ENCODE measurements around the gene BSG. TPM values are rescaled to one million over a fixed set of nuclear protein-coding genes. Genes with fewer than 3 reads are reported as not detected.
A peak's percentile ranks its signal among the peaks of the same experiment; 100 is the strongest.

BSG gene
- total RNA-seq, 1 donor from 2014 or later, result 98.2 TPM

DNA sequence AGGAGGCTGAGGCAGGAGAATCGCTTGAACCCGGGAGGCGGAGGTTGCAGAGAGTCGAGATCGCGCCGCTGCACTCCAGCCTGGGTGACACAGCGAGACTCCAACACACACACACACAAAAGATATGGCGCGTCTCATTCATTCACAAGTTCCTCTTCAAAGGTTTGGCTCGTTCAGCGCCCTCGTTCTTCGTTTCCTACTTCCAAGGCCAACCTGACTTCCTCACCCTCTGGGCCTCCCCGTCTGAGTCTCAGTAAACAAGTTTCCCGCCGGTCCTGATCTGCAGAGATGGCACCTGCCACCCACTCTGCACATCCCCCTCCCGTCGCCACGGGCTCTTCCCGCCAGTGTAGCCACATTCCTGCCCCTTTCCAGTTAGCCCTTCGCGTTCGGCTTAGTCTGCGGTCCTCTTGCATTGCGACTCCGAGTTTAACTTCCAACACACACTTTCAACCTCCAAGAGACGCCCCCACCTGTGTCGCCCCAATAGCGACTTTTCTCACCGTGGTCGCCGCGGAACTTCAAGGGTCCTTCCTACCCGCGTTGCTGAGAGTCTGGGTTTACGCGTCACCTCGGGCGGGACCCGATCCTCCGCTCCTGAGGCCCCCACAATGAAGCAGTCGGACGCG, 1.3 kb upstream of the BSG start:
- DNase-seq (ENCODE audit: low spot score), result no peak
- ATAC-seq, result no peak

DNA sequence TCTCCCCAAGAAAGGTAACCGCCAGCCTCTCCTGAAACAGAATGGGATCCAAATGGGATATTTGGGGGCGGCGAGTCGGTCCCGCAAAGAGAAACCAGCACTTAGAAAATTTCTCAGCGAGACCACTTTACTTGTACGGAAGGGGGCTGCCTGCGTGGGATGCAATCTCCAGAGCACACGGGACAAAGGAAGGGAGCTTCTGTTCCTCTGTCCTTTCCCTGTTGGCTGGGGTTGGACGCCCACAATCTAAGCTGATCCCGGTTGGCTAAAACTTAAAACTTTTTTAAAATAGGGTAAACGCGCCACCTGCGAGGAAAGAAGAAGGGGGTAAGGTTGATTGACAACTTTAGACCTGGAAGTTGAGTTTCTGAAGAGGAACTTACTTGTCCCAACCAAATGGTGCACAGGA, 826 bp upstream of the BSG start:
- ATAC-seq (no peak), DNase-seq (ENCODE audit: low spot score) (no peak)

DNA sequence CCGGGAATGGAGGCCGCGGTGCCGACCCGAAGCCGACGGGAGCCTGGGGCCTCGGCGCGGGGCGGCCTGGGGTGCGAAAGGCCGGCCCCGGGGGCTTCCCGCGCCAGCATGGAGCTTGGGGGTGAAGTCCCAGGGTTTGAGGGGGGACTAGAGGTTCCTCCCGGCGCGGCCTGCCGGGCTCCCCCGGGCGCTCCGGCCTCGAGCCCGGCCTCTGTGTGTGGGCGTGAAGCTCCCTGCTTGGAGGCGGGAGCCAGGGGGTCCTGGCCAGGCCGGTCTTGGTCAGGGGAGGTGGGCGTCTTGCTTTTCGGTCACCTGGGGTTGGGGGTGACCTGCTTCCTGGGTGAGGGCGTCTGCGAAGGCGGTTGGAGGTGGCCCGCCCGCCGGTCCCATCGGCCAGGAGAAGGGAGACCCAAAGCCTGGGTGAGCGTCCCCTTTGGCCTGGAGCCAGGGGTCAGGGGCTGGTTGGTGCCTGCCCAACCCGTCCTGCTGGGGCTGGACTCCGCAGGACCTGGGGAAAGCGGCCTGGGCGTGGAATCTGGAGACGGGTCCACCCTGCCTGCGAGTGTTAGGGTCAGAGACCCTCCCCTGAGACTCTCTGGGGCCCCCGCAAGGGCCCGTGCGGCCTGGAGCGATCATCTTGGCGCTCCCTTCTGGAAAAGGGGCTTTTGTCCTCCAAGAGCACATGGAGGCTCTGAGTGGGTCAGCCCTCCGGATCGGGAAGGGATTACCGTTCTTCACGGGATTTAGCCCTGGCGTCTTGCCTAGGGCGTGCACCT, 535 bp downstream of the BSG start:
- ATAC-seq, result peak; percentile 2
- peak; percentile 74 for DNase-seq (ENCODE audit: low spot score)

DNA sequence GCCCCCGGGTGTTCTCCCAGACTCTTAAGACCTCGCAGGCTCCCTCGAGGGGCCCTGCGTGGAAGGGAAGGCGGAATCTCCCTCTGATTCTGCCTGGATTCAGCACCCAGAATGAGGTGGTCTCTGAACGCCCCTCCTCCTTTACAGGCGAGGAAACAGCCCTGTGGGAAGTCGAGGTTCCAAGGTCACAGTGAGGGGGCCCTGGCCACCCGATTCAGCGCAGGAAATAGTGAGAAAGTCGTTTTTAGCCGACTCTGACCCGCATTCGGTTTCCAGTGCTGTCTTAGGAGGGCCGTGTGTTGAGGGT, 1.1 kb downstream of the BSG start:
- DNase-seq (ENCODE audit: low spot score), result no peak
- no peak for ATAC-seq

DNA sequence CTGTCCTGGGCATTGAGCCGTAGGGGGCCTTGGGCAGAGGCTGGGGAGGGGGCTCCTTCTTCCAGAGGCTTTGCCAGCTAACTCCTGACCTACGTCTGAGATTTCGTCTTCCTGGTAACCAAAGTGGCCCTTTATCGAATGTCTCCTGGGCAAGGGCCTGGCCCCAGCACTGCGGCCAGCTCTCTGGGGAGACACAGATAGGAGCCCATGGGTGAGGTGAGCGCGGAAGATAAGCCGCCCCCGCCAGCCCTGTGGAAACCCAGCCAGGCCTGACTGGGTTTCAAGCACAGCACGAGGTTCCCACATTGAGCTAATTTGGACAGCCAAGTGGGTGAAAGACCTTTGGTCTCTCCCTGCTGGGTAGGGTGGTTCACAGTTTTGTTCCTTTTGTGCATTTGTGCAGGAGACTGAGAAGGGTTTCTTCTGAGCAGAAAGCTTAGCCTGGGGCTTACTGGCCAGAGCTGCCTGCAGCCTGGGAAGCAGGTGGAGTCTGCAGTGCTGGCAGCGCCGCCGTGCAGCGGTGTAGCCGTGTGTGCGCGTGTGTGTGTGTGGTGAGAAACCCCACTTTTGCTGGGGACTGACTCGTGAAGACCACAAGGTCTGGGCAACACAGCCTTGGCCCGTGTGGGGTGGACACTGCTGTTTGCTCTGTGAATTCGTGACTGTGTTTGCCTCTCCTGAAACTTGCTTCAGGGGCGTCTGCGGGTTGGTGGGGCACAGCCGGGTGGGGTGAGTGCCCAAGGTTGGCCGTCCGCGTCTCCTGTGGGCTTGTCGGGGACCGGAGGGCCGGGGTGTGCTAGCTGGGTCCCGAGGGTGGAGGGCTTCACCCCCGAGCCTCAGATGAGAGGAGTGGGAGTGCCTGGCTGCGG, 2.5 kb downstream of the BSG start:
- DNase-seq (ENCODE audit: low spot score) (peak; percentile 81), ATAC-seq (peak; percentile 66)

DNA sequence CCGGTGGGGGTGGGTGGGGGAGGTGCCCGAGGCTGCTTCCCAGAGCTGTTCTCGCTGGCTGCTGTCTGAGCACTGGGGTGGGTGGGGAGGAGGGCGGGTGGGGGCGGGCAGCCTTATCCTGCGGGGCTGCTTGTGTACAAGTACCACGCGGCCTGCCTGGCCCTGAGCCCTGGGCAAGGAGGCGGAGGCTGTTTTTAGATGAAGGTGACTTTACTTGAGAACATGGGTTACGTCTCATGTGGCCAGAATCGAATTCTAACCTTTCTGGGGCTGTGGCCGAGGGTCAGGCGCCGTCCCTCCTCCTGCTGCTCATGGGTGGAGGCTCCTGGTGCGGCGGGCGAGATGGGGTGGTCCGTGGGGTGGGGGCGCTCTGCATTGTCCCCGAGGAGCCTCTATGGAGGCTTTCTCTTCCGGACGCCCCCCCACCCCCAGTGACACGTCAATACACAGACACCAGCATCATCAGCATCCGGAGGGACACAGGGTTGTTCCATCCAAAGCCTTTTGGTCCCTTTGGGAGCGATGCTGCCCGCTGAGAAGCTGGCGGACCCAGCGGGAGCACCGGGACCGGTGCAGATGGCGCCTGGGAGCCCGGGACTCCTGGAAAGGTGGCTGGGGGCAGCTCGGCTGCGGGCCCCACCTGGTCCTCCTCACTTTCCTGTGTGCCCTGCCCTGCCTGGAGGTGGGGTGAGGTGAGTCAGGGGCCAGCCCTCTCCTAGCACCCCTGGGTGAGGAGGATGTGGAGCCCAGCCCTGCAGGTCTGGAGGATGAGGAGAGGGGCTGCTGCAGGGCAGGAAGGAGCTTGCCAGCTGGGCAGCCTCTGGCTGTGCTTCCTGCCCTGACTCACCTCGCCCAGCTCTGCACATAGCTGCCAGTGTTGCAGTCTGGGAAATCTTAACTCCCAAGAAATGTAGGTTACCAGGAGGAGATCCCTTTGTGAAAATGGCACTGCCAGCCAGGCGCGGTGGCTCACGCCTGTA, 3.4 kb downstream of the BSG start:
- no peak for ATAC-seq

GRCh38 chr19:576768-577438, 4.5 kb downstream of the BSG start:
- ATAC-seq (no peak), DNase-seq (ENCODE audit: low spot score) (no peak)

More for the DNA sequence above, 3.4 kb downstream of the BSG start:
- no peak for DNase-seq (ENCODE audit: low spot score)

DNA sequence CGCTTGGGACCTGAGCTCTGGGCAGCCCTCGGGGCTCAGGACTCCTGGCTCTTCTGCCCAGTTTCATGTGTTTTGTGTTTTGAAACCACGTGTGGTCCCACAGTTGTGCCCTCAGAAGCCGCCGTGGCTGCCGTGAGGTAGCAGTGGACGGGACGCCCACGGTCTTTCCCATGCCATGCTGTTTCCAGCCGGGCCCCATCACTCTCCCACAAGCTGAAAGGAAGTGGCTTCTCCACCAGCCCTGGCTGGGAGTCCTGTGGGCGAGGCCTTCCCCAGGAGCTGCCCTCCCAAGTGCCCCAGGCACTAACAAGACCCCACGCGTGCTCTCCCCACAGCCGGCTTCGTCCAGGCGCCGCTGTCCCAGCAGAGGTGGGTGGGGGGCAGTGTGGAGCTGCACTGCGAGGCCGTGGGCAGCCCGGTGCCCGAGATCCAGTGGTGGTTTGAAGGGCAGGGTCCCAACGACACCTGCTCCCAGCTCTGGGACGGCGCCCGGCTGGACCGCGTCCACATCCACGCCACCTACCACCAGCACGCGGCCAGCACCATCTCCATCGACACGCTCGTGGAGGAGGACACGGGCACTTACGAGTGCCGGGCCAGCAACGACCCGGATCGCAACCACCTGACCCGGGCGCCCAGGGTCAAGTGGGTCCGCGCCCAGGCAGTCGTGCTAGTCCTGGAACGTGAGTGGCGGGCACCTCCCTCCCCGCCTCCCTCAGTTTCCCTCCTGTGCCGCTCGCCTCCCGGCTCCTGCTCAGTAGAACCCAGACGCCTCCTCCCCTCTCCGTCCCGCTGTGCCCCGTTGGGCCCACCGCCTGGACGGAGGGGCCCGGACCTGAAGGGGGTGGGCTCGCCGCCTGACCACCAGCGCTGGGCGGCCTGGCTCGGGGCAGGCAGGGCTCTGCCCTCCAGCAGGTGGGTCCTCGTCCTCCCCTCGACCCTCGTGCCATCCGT, 5.3 kb downstream of the BSG start:
- no peak for ATAC-seq
- DNase-seq (ENCODE audit: low spot score), result no peak

- no peak for ATAC-seq
- no peak for DNase-seq (ENCODE audit: low spot score)
Observed at GRCh38 chr19:579111-579841, 6.9 kb downstream of the BSG start.

DNA sequence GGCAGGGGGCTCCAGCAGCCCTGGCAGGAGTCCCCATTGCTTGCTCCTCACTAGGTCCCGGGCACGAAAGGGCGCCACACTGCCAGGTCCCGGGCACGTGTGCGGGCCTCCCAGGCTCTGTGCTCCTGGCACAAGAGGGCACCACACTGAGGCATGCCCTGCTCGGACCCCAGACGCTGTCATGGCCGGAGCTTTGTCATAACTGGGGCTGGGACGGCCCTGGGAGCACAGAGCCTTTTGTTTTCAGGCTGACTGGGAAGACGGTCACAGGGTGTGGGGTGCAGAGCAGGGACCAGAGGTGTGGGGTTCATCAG, 7.4 kb downstream of the BSG start:
- DNase-seq (ENCODE audit: low spot score), result no peak

GRCh38 chr19:580274-580835, 8.0 kb downstream of the BSG start:
- DNase-seq (ENCODE audit: low spot score) (no peak), ATAC-seq (no peak)

More for the DNA sequence above, 7.4 kb downstream of the BSG start:
- no peak for ATAC-seq

DNA sequence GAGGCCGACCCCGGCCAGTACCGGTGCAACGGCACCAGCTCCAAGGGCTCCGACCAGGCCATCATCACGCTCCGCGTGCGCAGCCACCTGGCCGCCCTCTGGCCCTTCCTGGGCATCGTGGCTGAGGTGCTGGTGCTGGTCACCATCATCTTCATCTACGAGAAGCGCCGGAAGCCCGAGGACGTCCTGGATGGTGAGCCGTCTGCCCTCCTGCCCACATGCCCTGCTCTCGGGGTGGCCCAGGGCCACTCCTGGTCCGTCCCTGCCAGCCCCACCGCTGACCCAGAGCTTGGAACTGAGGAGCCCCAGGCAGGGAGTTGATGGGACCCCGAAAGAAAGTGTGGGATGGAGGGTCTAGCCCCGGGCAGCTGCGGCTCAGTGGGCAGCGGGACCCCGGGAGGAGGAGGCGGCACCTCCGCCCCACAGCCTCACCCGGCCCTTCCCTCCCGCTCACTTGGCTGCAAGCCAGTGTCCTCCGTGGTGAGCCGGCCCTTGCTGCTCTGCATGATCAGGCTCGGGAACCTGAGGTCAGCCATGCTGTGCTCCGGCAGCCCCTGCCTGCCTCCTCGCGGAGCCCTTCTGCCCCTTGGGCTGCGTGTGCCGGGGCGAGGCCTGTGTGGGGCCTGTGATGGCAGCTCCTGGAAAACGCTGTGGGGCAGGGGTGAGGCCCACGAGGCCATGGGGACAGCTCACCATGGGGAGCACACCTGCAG, 9.2 kb downstream of the BSG start:
- ATAC-seq (no peak), DNase-seq (ENCODE audit: low spot score) (no peak)

GRCh38 chr19:582497-583197, 10.3 kb downstream of the BSG start:
- ATAC-seq, result no peak
- DNase-seq (ENCODE audit: low spot score), result no peak

- no peak for DNase-seq (ENCODE audit: low spot score)
- ATAC-seq, result peak; percentile 5
Observed at GRCh38 chr19:583198-583967, 11.0 kb downstream of the BSG start.

DNA sequence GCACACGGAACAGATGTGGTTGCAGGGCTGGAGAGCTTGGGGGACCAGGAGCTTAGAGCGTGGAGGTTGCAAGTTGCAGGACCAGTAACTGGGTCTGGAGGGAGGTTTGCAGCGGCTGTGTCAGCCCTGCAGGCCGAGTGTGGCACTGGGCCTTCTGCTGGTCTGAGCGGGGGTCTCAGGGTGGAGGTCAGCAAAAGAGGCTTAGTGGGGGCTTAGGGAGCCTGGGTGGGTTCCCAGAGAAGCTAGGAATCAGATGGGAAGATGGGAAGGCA, 11.5 kb downstream of the BSG start:
- ATAC-seq (peak; percentile 10), DNase-seq (ENCODE audit: low spot score) (no peak)

DNA sequence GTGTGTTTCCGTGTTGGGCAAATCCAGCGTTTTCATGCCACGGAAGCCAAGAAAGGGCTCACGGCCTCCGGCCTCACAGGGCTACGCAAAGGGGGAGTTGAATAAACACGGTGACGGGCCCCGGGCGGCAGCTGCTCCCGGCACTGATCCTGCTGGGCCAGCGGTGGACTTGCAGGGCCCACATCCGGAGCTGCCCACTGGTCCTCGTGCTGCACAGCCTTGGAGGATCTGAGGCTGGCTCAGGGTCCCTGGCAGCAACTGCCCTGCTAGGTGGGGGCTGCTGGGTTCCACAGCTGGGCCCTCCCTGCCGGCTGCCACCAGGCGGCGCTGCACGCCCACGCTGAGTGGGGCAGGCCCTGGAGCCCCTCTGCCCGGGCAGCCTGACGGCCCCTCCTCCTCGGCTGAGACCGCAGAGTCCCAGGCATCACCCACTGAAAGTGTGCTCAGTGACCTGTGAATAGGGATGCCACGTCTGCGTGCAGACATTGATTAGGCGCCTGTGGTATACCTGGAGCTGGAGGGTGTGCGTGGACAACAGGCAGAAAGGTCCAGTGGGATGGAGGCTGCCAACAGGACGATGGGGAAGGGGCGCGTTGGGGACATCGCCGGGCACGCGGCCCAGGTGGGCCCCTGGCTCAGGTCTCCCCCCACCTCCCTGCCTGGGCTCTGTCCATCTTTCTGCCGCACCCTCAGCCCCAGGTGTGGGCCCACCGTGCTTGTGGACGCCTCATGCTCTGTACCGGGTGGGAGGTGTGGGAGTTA, 12.0 kb downstream of the BSG start:
- ATAC-seq (peak; percentile 68), DNase-seq (ENCODE audit: low spot score) (no peak)
